Aorta (tissue), 5 donors: ENCODE data around the gene ZDHHC21. TPM values are rescaled to one million over a fixed set of nuclear protein-coding genes. Genes with fewer than 3 reads are reported as not detected.

Experiments used
- ATAC-seq: fragments of 200-7000 bp; cut with Tn5 transposase; one replicate; pipeline ENCODE4 v1.9.1; 2022; ENCODE audit warnings: moderate library complexity; ENCODE audit not compliant: low FRiP score
- DNase-seq, 2 donors: peaks; one replicate each; pipeline ENCODE4 v3.0.0-alpha.2; 2020
- H3K27ac ChIP-seq, 2 donors: one replicate each; pipeline ENCODE4 v1.5.1; 2013; ENCODE audit warnings: low read length in 2 of 2, mild to moderate bottlenecking in 2 of 2, moderate library complexity in 2 of 2, control low read depth in 1 of 2, inconsistent platforms in 1 of 2, low read depth in 1 of 2
- H3K27me3 ChIP-seq, 2 donors: one replicate each; pipeline ENCODE4 v1.6.1; 2013; ENCODE audit warnings: control low read depth in 1 of 2, low read length in 1 of 2, mild to moderate bottlenecking in 1 of 2, moderate library complexity in 1 of 2; ENCODE audit not compliant: insufficient read depth in 2 of 2, control insufficient read depth in 1 of 2
- H3K36me3 ChIP-seq, 2 donors: one replicate each; pipeline ENCODE4 v1.6.1; 2013; ENCODE audit warnings: control low read depth in 1 of 2, low read length in 1 of 2, mild to moderate bottlenecking in 1 of 2; ENCODE audit not compliant: insufficient read depth in 2 of 2, control insufficient read depth in 1 of 2
- H3K4me1 ChIP-seq, 2 donors: one replicate each; pipeline ENCODE4 v1.6.1; 2013; ENCODE audit warnings: low read length in 2 of 2, control low read depth in 1 of 2, mild to moderate bottlenecking in 1 of 2, moderate library complexity in 1 of 2; ENCODE audit not compliant: insufficient read depth in 2 of 2, control insufficient read depth in 1 of 2
- H3K4me3 ChIP-seq, 2 donors: one replicate each; pipeline ENCODE4 v1.5.1; 2013; ENCODE audit warnings: low read length in 2 of 2, control low read depth in 1 of 2, mild to moderate bottlenecking in 1 of 2
- H3K9me3 ChIP-seq: one replicate; pipeline ENCODE4 v1.6.1; 2013; ENCODE audit warnings: mild to moderate bottlenecking, low read length; ENCODE audit not compliant: control insufficient read depth
- WGBS, 2 donors: extraction: QIAGEN DNeasy Blood & Tissue Kit; methylation state at CpG; one replicate each; pipeline ENCODE4 v1.1.7; 2013; 5-methylcytosine and 5-hydroxymethylcytosine counted together
- intact Hi-C, 2 donors: fragments of 100-400 bp; cut with DNase I; formaldehyde crosslinking; loops; one replicate each; pipeline versions ENCODE4 v1.14.2 to v1.15.0; 2022
- long read RNA-seq, 2 donors: library from polyadenylated mRNA; unstranded; transcript quantifications; one replicate each; pipeline ENCODE4 v2.0.0, GENCODE V29; 2020 to 2021
- polyA plus RNA-seq, 2 donors: library from polyadenylated mRNA; stranded (reverse); fragments of 200-250 nt; gene quantifications; one replicate each; pipeline ENCODE4 v1.2.3, GENCODE V29; 2013
- total RNA-seq, 2 donors: library from RNA; stranded (reverse); fragmentation: NEBNext Ultra II Directional; extraction: Animal tissue kit (Norgen Biotek cat#: 25700); gene quantifications; one replicate each; pipeline ENCODE4 v1.2.1, GENCODE V29; 2021
- donor health status: healthy with polysubstance abuse.
- donor health status: Bipolar disorder and iron deficiency.
- donor health status: DM: no; HTN: no; CAD: no.
- donor health status: DM: no; HTN: no; CAD: no.
- donor health status: DM: yes; HTN: yes; CAD: no.

ZDHHC21 gene
- total RNA-seq (10 to 100 TPM; 16.3 to 17.7 TPM), polyA plus RNA-seq (1 to 10 TPM; 2.3 to 5.1 TPM)
- long read RNA-seq, donor 1, full-length matches to known transcripts, result 3 of 10 reads
- long read RNA-seq, donor 1, partial matches to known transcripts, result 2 of 10 reads
- long read RNA-seq, donor 1, other reads (novel, unspliced or antisense), result 5 of 10 reads
- long read RNA-seq, donor 2, full-length matches to known transcripts, result 5 of 14 reads
- long read RNA-seq, donor 2, partial matches to known transcripts, result 2 of 14 reads
- long read RNA-seq, donor 2, other reads (novel, unspliced or antisense), result 7 of 14 reads

DNA sequence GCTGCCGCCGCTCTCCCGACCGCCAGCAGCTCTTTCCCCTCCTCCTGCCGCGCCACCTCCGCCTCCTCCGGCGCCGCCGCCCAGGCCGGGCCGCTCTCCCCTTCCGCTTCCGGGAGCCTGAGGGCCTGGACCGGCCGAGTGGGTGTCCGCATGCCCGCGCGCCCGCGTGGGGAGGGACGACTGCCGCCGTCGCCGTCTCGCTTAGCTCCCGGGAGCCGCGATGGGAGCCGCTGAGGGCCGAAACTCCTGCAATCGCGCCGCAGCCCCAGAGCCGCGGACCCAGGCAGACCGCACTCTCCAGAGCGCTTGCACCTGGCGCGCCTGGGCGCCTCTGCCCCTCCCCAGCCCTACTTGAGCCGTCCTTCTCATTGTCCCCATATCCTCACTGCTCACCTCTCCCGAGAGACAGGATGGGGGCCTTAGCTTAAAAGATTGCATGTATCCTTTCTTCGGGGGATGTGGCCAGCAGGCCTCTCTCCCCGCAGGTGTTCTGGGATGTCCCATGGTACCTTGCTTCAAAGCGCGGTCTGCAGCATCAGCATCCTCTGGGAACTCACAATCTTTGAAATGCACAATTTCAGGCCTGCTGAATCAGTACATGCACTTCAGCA, at the start of gene ZDHHC21:
TSS of gene ZDHHC21 (minus strand) at position 182 of the 611 bp plus-strand sequence. CDS start 19,092 bp downstream, outside the sequence.
- H3K4me3 ChIP-seq, result peak within 1 kb of the TSS; percentile 54 to 96
- peaks cover 0 to 4% of the 10 kb centered on the region in 2 donors for H3K4me1 ChIP-seq
- no peaks in the 10 kb centered on the region for H3K9me3 ChIP-seq
- H3K36me3 ChIP-seq, result no peaks in the 10 kb centered on the region
- DNase-seq (peak; percentile 85 to 92), ATAC-seq (peak; percentile 94)
- H3K27ac ChIP-seq, result no peak within 1 kb of the TSS
- 1 to 2% methylated on average over 42 to 50 of the region's 50 CpGs for WGBS, 2 donors
- intact Hi-C loops, result no loop called here
- no peaks in the 10 kb centered on the region for H3K27me3 ChIP-seq

- no peaks in the 10 kb centered on the region for H3K9me3 ChIP-seq
- peaks cover 2 to 5% of the 10 kb centered on the region in 2 donors for H3K36me3 ChIP-seq
- 91 to 92% methylated on average over 3 of the region's 3 CpGs for WGBS, 2 donors
- no peaks in the 10 kb centered on the region for H3K27me3 ChIP-seq
- H3K27ac ChIP-seq, result no peak overlapping the region
- H3K4me1 ChIP-seq, result no peaks in the 10 kb centered on the region
- ATAC-seq (no peak), DNase-seq (no peak)
- intact Hi-C loops, result no loop called here
- H3K4me3 ChIP-seq, result no peak overlapping the region
Measured at GRCh38 chr9:14741369-14741768, 48.1 kb upstream of the ZDHHC21 start.

DNA sequence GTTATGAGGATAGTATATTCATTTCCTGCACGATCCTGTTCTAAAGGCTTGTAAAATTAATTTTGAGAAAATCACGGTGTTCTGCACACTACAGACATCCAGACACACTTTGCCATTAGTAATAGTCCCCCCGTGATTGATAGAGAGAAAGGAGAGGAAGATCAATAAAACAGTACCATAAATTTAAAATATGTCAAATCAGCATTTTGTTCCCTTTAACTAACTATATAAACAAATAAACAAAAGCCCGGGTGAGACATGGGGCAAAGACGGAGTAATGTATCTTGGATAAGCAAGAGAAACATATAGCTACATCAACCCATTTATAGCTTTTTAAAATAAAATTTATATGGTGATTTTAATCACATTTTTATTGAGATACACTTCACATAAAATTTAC, 39.9 kb upstream of the ZDHHC21 start:
- 64 to 80% methylated on average over 5 of the region's 5 CpGs for WGBS, 2 donors
- intact Hi-C loops, result no loop called here
- Histone ChIP-seq H3K27me3 (no peaks in the 10 kb centered on the region), H3K27ac (no peak overlapping the region), H3K4me1 (no peaks in the 10 kb centered on the region), H3K9me3 (no peaks in the 10 kb centered on the region), H3K36me3 (peaks cover 0 to 2% of the 10 kb centered on the region in 2 donors), H3K4me3 (no peak overlapping the region)
- DNase-seq (no peak), ATAC-seq (no peak)

DNA sequence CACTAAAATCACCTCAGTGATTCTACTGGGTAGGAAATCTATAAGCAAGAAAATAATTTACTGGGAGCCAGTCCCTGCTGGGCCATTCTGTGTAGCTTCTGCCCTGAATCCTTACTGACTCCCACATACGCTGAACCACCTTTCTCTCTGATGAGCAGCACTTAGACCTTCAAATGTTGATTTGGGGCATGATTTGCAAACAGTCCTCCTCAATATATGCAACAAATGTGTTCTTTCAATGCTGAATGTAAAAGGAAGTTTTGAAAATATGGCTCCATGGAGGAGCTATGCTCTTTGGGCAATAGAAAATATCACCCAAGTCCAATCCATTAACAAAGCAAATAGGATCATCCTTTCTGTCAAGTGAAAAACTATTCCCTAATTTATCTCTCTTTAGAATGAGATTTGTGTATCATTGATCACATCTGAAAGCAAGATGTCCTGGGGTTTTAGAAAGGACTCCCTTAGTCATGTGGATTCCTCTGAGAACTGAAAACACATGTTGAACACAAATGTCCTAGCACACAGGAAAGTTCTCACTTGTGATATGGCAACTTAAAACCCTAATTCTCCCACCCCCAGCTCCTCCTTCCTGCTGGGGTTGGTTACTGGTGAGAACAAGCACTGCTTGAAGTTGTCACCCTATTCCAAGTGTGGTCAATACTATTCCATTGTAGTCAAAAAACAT, 38.2 kb upstream of the ZDHHC21 start:
- 96 to 100% methylated on average over 1 of the region's 1 CpG for WGBS, 2 donors
- Histone ChIP-seq H3K36me3 (peaks cover 0 to 2% of the 10 kb centered on the region in 2 donors), H3K4me1 (no peaks in the 10 kb centered on the region), H3K9me3 (no peaks in the 10 kb centered on the region), H3K27me3 (no peaks in the 10 kb centered on the region), H3K4me3 (no peak overlapping the region), H3K27ac (no peak overlapping the region)
- intact Hi-C loops, result no loop called here
- DNase-seq (no peak), ATAC-seq (no peak)

DNA sequence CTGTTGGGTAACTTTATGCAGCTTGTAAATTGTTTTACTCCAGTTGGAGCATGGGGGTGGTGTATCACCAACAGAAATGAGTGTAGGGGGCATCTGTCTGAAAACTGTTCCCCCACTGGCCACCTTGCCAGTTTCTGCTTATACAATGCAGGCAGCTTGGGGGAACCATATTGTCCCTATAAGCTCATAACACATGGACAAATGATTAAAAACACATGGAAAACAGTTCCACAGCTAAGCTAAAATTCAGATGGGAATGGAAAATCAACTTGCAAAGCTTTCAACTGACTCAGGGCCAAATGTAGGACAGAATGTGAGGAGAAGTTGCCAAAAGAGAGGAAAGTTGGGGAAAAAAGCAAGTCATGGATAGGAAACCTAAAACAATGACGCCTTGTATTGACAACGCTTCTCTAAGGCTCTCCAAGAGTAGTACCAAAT, 37.2 kb upstream of the ZDHHC21 start:
- no peak overlapping the region for H3K4me3 ChIP-seq
- H3K36me3 ChIP-seq, result no peaks in the 10 kb centered on the region
- no peaks in the 10 kb centered on the region for H3K4me1 ChIP-seq
- no peaks in the 10 kb centered on the region for H3K9me3 ChIP-seq
- 93 to 97% methylated on average over 2 of the region's 2 CpGs for WGBS, 2 donors
- H3K27ac ChIP-seq, result no peak overlapping the region
- no peak for DNase-seq
- H3K27me3 ChIP-seq, result no peaks in the 10 kb centered on the region
- no peak for ATAC-seq
- intact Hi-C loops, result no loop called here

DNA sequence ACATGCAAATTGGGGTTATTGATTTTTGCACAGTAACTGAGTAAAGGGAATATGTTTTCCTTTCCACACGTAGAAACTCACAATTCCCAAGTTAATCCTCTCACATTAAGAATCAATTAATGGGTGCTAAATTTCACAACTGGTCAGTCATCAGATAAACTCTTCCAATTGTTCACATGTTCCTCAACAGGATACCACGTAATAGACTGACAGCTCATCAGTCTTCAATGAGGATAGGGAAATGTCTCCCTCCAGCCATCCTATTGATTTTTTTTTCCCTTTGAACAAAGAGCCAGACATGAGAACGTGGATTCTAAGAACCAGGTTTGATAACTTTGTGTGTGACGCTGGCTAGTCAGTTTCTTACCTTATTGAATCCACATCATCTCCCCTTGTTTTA, 30.1 kb upstream of the ZDHHC21 start:
- no peaks in the 10 kb centered on the region for H3K36me3 ChIP-seq
- DNase-seq (no peak), ATAC-seq (no peak)
- intact Hi-C loops, result no loop called here
- no peak overlapping the region for H3K4me3 ChIP-seq
- WGBS, 2 donors, result 41 to 42% methylated on average over 4 of the region's 4 CpGs
- H3K27me3 ChIP-seq, result no peaks in the 10 kb centered on the region
- no peaks in the 10 kb centered on the region for H3K4me1 ChIP-seq
- no peak overlapping the region for H3K27ac ChIP-seq
- peaks cover 4% of the 10 kb centered on the region for H3K9me3 ChIP-seq

DNA sequence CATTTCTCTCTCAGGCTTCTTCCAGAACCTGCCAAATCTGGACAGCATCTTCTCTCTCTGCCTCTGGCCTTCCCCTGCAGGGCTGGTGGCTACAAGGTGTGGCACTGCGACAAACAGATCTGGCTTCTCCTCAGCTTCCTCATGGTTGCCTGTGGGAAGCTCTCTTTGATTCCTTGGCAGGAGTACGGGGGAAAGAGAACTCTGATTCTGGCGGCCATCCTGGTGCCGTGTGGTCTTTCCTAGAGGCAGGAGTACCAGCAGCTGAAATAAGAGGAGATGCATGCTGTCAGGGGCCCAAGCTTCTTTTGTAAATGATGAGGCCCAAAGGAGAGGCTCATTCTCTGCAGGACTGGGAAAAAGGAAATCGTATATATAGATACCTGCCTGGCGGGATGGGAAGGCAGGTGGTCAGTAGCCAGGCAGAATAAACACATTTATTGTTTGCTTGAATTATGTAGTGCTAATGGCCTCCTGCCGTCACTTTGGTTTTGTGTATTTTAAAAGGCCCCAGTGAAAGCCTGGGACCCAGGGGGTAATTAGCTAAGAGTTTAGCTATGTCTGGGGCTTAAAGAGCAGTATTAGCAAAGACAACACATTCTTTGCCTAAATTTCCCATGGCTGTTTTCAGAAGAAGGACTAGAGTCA, 29.3 kb upstream of the ZDHHC21 start, which contains the start of gene CER1:
TSS of gene CER1 (minus strand) at position 343 of the 645 bp plus-strand sequence. CDS start at position 282, 61 bp downstream.
- 35 to 36% methylated on average over 7 of the region's 7 CpGs for WGBS, 2 donors
- intact Hi-C loops, result no loop called here

DNA sequence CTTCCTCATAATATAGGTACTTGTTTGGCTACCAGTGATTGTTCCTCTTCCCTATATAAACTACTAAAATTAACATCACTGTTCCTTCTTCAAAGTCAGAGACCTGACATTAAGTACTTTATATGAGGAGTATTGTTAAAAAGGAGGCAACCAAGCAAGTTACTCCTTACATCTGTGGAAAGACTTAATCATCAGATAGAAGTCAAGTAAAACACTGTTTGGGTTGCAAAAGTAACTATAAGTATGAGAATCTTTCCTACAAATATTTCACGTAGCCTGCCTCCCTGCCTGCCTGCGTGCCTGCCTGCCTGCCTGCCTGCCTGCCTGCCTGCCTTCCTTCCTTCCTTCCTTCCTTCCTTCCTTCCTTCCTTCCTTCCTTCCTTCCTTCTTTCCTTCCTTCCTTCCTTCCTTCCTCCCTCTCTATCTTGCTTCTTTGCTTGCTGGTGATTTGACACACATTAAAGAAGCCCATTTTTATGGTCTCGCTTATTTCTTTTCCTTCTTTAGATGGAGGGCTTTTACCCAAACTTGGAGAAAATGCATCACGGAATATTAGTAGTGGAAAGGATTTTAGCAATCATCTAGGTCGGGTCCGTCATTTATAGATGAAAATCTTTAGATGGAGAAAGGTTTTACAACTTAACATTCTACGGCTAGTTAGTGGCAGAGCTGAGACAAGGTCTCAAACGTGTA, 26.1 kb upstream of the ZDHHC21 start:
- ATAC-seq (no peak), DNase-seq (no peak)
- no peaks in the 10 kb centered on the region for H3K4me1 ChIP-seq
- WGBS, 2 donors, result 57 to 66% methylated on average over 8 of the region's 8 CpGs
- no peaks in the 10 kb centered on the region for H3K27me3 ChIP-seq
- intact Hi-C loops, result no loop called here
- no peak overlapping the region for H3K4me3 ChIP-seq
- no peaks in the 10 kb centered on the region for H3K36me3 ChIP-seq
- peaks cover 4% of the 10 kb centered on the region for H3K9me3 ChIP-seq
- no peak overlapping the region for H3K27ac ChIP-seq

More for the DNA sequence above, 29.3 kb upstream of the ZDHHC21 start, which contains the start of gene CER1:
- Histone ChIP-seq H3K9me3 (peaks cover 4% of the 10 kb centered on the region), H3K4me1 (no peaks in the 10 kb centered on the region), H3K27ac (no peak within 1 kb of the TSS), H3K4me3 (no peak within 1 kb of the TSS), H3K36me3 (no peaks in the 10 kb centered on the region), H3K27me3 (no peaks in the 10 kb centered on the region)
- DNase-seq (no peak), ATAC-seq (no peak)
